Calu3 (cell line): Measurements from ENCODE around the gene CEACAM1. TPM values are rescaled to one million over a fixed set of nuclear protein-coding genes. Genes with fewer than 3 reads are reported as not detected.
A peak's percentile ranks its signal among the peaks of the same experiment; 100 is the strongest.
"Not testable (repeated sequence)": the region's sequence is repeated elsewhere in the genome, so short reads cannot be mapped to it uniquely, and the experiment has no call there.

Source experiments
- BruUV-seq: library from RNA; stranded (reverse); fragments of 400-500 nt; replicated peaks from 2 replicates; lab custom pipeline; 2021; lab: Mats Ljungman, UMichigan
- CTCF ChIA-PET: fragments of 300-600 bp; sonication (Branson Sonifier 250); formaldehyde crosslinking; loops from one replicate; lab custom pipeline; 2022; ENCODE audit warnings: antibody characterized with exemption; lab: Charles Lee
- DNase-seq: peaks from one replicate; pipeline ENCODE4 v3.0.0; 2022
- H3K27ac Mint-ChIP-seq: one replicate; pipeline ENCODE4 v1.8.0; 2022; ENCODE audit warnings: mixed read lengths; ENCODE audit not compliant: unreplicated experiment
- H3K27me3 Mint-ChIP-seq: one replicate; pipeline ENCODE4 v1.8.0; 2022; ENCODE audit warnings: mixed read lengths; ENCODE audit not compliant: unreplicated experiment
- H3K36me3 Mint-ChIP-seq: one replicate; pipeline ENCODE4 v1.8.0; 2022; ENCODE audit warnings: mild to moderate bottlenecking, moderate library complexity, mixed read lengths; ENCODE audit not compliant: insufficient read depth, unreplicated experiment
- H3K4me1 Mint-ChIP-seq: one replicate; pipeline ENCODE4 v1.8.0; 2022; ENCODE audit warnings: mild to moderate bottlenecking, low read depth, mixed read lengths; ENCODE audit not compliant: unreplicated experiment
- H3K4me3 Mint-ChIP-seq: one replicate; pipeline ENCODE4 v1.8.0; 2022; ENCODE audit warnings: mild to moderate bottlenecking, low read depth, moderate library complexity, mixed read lengths; ENCODE audit not compliant: unreplicated experiment
- H3K9me3 Mint-ChIP-seq: one replicate; pipeline ENCODE4 v1.8.0; 2022; ENCODE audit warnings: low read depth, mixed read lengths; ENCODE audit not compliant: unreplicated experiment
- CTCF ChIP-seq: fragments of 200-600 bp; IDR thresholded peaks from one replicate; pipeline ENCODE4 v1.8.0; 2022; ENCODE audit warnings: antibody characterized with exemption; ENCODE audit not compliant: unreplicated experiment
- intact Hi-C: fragments of 100-400 bp; cut with micrococcal nuclease; formaldehyde crosslinking; loops from one replicate; pipeline ENCODE4 v1.10.0; 2022; ENCODE audit not compliant: unreplicated experiment
- total RNA-seq: library from RNA; stranded (reverse); gene quantifications from 2 replicates; pipeline ENCODE4 v1.2.3, GENCODE V29; 2022

Gene CEACAM1
- total RNA-seq, 1 experiment from 2014 or later: 132 TPM

- H3K4me3 Mint-ChIP-seq: no peak overlapping the region
- H3K9me3 Mint-ChIP-seq: no peaks in the 10 kb centered on the region
- TF ChIP-seq CTCF: no peak
- no peak for DNase-seq
- H3K4me1 Mint-ChIP-seq: peaks cover 59% of the 10 kb centered on the region
- intact Hi-C loops: no loop called here
- CTCF ChIA-PET: interaction anchor here (0.9 to 1.4 kb wide), 4 partner anchors 17 to 62 kb away, joined by 3 to 4 read pairs (median 4); partner anchors contain the start of gene CEACAM1
- BruUV-seq: no TSS peak
- peak overlapping the region; percentile 12 for H3K27ac Mint-ChIP-seq
- H3K36me3 Mint-ChIP-seq: peaks cover 7% of the 10 kb centered on the region
- H3K27me3 Mint-ChIP-seq: no peaks in the 10 kb centered on the region
Measured at GRCh38 chr19:42467183-42467760, 61.0 kb downstream of the CEACAM1 start.

DNA sequence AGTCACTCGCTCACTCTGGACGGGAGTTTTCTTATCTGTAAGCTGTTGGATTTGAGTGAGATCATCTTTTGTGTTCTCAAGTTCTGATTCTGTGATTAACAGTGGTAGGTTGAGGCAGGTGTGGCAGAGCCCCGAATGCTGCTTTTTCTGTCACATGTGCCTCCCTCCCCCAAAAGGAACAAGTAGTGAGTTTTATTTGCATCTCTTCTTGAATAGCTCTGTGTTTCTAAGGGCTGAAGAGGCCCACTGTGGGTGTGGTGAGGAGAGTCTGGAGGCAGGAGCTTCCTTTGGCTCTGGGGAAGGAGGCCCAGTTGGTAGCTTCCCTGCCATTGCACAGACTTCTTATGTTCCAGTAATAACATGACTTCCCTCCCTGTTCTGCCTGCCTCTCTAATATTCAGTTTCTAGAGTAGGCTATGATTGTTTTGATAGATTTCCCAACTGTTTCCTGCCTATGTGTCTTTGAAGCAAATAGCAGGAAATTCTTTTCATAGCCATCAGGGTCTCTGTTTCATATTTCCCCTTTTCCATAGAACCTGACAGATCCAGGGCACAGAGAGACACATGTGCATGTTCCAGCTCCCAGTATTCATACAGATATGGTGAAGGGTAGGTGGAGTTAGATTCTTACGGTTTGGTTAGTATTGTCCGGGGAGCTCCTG lies 61.6 kb downstream of the CEACAM1 start:
- Mint-ChIP-seq H3K4me3 (no peak overlapping the region), H3K4me1 (peaks cover 59% of the 10 kb centered on the region), H3K9me3 (no peaks in the 10 kb centered on the region), H3K27ac (peak overlapping the region; percentile 12), H3K36me3 (peaks cover 3% of the 10 kb centered on the region), H3K27me3 (no peaks in the 10 kb centered on the region)
- no peak for DNase-seq
- intact Hi-C loops: no loop called here
- CTCF ChIA-PET: interaction anchor here (0.9 to 1.4 kb wide), 4 partner anchors 16 to 63 kb away, joined by 3 to 4 read pairs (median 4); partner anchors contain the start of gene CEACAM1
- no TSS peak for BruUV-seq
- no peak for TF ChIP-seq CTCF

- BruUV-seq: no TSS peak
- Mint-ChIP-seq H3K4me3 (no peak overlapping the region), H3K36me3 (no peaks in the 10 kb centered on the region), H3K9me3 (no peaks in the 10 kb centered on the region), H3K27ac (no peak overlapping the region), H3K27me3 (no peaks in the 10 kb centered on the region), H3K4me1 (peaks cover 52% of the 10 kb centered on the region)
- TF ChIP-seq CTCF: no peak
- DNase-seq: no peak
- CTCF ChIA-PET: interaction anchor here (1.3 to 1.4 kb wide), 2 partner anchors 16 to 27 kb away, joined by 3 to 4 read pairs; no protein-coding TSS in a partner anchor
- intact Hi-C loops: no loop called here
Measured at GRCh38 chr19:42465827-42466280, 62.4 kb downstream of the CEACAM1 start.

GRCh38 chr19:42461700-42462324 lies 66.5 kb downstream of the CEACAM1 start:
- H3K4me1 Mint-ChIP-seq: peaks cover 44% of the 10 kb centered on the region

DNA sequence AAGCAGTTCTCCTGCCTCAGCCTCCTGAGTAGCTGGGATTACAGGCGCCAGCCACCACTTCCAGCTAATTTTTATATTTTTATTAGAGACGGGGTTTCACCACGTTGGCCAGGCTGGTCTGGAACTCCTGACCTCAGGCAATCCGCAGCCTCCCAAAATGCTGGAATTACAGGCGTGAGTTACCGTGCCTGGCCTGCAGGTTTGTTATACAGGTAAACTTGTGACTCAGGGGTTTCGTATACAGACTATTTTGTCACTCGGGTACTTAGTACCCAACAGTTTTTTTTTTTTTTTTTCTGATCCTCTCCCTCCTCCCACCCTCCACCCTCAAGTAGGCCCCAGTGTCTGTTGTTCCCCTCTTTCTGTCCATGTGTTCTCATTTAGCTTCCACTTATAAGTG lies 67.0 kb downstream of the CEACAM1 start:
- intact Hi-C loops: loop anchor here (5.0 kb wide), 1 partner anchor 36 kb away; no protein-coding TSS in a partner anchor
- peak; percentile 52 for DNase-seq
- not testable (repeated sequence) for H3K36me3 Mint-ChIP-seq, H3K9me3 Mint-ChIP-seq, BruUV-seq, H3K4me3 Mint-ChIP-seq, H3K27me3 Mint-ChIP-seq
- peak overlapping the region; percentile 0 for H3K27ac Mint-ChIP-seq
- CTCF ChIA-PET: interaction anchor here (1.1 to 1.7 kb wide), 6 partner anchors 10 to 68 kb away, joined by 3 to 7 read pairs (median 4); partner anchors contain the start of gene CEACAM1
- peaks cover 44% of the 10 kb centered on the region for H3K4me1 Mint-ChIP-seq

More at GRCh38 chr19:42461700-42462324, 66.5 kb downstream of the CEACAM1 start:
- Mint-ChIP-seq H3K27me3 (no peaks in the 10 kb centered on the region), H3K9me3 (peaks cover 3% of the 10 kb centered on the region), H3K36me3 (no peaks in the 10 kb centered on the region), H3K27ac (peak overlapping the region; percentile 0), H3K4me3 (no peak overlapping the region)
- TSS peak; percentile 95 for BruUV-seq
- CTCF ChIA-PET: interaction anchor here (0.5 to 1.7 kb wide), 8 partner anchors 10 to 68 kb away, joined by 3 to 7 read pairs (median 4); partner anchors contain the start of gene CEACAM1
- DNase-seq: peak; percentile 74
- intact Hi-C loops: loop anchor here (5.0 kb wide), 1 partner anchor 35 kb away; no protein-coding TSS in a partner anchor
- no peak for TF ChIP-seq CTCF
